OCI-LY3 (cell line): Measurements from ENCODE around the gene KCNH5.

Experiments used
- EZH2phosphoT487 ChIP-seq: fragments of 200-600 bp; shearing (Covaris generic); IDR thresholded peaks from 2 replicates; pipeline ENCODE4 v1.6.1; 2018; ENCODE audit warnings: antibody characterized with exemption, mixed run types, low read depth
- TF ChIP-seq, protein P1 (sequence below): fragments of 200-600, 300-600 bp; sonication (generic); IDR thresholded peaks from 2 replicates; pipeline ENCODE4 v1.5.1; 2014; ENCODE audit warnings: antibody characterized with exemption, low read length, low read depth

DNA sequence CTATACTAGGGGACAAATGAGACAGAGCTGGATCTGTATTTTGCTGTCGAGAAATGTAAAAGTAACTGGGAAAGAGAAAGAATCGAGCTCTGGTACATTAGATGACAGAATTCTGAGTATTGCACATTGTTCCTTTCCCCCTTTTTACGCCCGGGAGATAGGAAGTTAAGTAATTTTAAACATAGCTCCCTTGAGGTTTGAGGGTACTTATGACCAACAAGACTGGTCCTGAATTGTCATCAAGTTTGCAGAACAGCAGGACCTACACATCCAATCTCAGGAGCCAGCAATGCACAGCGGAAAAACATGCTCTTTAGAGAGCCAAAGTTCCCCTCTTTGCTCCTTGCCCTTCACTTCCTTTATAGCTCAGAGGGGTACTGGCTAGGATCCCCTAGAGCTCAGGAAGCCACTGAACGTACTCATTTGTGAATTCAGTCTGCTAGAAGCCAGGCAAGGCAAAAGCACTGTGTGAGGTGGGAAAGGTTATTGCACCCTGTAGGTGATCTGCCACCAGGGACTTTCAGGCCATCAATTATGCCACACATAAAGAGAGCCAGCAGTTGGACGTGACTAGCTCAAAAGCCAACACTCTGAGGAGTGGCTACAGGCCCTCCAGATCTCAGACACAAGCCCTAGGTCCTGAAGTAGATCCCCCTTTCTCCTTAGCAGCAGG is 333.8 kb downstream of the KCNH5 start:
- TF ChIP-seq, protein P1, sequence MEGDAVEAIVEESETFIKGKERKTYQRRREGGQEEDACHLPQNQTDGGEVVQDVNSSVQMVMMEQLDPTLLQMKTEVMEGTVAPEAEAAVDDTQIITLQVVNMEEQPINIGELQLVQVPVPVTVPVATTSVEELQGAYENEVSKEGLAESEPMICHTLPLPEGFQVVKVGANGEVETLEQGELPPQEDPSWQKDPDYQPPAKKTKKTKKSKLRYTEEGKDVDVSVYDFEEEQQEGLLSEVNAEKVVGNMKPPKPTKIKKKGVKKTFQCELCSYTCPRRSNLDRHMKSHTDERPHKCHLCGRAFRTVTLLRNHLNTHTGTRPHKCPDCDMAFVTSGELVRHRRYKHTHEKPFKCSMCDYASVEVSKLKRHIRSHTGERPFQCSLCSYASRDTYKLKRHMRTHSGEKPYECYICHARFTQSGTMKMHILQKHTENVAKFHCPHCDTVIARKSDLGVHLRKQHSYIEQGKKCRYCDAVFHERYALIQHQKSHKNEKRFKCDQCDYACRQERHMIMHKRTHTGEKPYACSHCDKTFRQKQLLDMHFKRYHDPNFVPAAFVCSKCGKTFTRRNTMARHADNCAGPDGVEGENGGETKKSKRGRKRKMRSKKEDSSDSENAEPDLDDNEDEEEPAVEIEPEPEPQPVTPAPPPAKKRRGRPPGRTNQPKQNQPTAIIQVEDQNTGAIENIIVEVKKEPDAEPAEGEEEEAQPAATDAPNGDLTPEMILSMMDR, result no peak
- TF ChIP-seq EZH2phosphoT487, result no peak
